ENCODE data around the gene IGSF8. TPM values are rescaled to one million over a fixed set of nuclear protein-coding genes. Genes with fewer than 3 reads are reported as not detected.

Gene IGSF8
- total RNA-seq, 6 experiments from 2014 or later: 27.5 to 45.7 (median 29.4) TPM

DNA sequence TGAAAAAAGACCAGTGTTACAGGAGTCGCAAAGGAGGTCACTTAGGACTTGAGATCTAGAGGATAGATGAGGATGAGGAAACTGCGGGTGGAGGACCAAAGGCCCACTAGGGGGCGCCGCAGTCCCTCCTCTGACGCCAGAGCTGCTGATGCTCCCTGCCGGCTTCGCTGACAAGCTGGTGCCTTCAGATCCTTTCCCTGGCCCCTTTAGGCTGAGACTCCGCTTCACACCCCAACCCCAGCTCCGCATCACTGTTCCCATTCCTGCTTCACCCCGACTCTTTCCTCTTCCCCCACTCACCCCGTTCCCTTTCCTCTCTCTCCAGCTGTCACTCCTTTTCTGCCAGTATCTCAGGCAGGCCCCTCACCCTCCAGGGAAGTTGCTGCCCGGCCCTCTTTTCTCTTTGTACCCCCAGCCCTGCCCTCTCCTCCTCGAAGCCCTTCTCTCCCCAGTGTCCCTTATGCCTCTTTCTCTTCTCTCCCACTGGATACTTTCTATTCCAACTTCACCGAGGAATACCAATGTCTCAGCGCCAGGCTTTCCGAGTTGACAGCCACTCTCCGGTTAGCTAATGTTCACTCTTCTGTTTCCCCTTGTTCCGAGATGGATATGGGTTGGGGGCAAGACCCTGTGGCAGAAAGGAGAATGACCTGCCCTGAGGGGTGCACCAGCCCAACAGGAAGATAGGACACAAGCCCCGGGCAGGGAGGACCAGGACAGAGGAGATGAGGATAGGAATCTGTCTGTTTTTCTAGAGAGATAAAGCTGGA, 12.5 kb downstream of the IGSF8 start:
- WGBS (ENCODE audit: insufficient coverage, low coverage, low lambda C conversion rate, missing lambda C conversion rate): 54% methylated on average over 15 of the region's 19 CpGs
- peak; percentile 80 to 91 (median 88) for ATAC-seq
- Histone ChIP-seq H3K4me3 (no peak overlapping the region), H3K9me3 (no peaks in the 10 kb centered on the region), H3K27me3 (no peaks in the 10 kb centered on the region), H3K4me1 (peaks cover 0 to 3% (median 0%) of the 10 kb centered on the region in 4 donors), H3K36me3 (no peaks in the 10 kb centered on the region), H3K27ac (no peak overlapping the region)
- intact Hi-C loops (cut with DNase I): no loop called here
- TF ChIP-seq, protein P1, sequence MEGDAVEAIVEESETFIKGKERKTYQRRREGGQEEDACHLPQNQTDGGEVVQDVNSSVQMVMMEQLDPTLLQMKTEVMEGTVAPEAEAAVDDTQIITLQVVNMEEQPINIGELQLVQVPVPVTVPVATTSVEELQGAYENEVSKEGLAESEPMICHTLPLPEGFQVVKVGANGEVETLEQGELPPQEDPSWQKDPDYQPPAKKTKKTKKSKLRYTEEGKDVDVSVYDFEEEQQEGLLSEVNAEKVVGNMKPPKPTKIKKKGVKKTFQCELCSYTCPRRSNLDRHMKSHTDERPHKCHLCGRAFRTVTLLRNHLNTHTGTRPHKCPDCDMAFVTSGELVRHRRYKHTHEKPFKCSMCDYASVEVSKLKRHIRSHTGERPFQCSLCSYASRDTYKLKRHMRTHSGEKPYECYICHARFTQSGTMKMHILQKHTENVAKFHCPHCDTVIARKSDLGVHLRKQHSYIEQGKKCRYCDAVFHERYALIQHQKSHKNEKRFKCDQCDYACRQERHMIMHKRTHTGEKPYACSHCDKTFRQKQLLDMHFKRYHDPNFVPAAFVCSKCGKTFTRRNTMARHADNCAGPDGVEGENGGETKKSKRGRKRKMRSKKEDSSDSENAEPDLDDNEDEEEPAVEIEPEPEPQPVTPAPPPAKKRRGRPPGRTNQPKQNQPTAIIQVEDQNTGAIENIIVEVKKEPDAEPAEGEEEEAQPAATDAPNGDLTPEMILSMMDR (IDR thresholded peaks at IDR 0.05): peak; percentile 70 to 94 (median 92)
- no peak for TF ChIP-seq POLR2A (IDR thresholded peaks at IDR 0.05)
- peak; percentile 79 to 85 (median 82) for DNase-seq

DNA sequence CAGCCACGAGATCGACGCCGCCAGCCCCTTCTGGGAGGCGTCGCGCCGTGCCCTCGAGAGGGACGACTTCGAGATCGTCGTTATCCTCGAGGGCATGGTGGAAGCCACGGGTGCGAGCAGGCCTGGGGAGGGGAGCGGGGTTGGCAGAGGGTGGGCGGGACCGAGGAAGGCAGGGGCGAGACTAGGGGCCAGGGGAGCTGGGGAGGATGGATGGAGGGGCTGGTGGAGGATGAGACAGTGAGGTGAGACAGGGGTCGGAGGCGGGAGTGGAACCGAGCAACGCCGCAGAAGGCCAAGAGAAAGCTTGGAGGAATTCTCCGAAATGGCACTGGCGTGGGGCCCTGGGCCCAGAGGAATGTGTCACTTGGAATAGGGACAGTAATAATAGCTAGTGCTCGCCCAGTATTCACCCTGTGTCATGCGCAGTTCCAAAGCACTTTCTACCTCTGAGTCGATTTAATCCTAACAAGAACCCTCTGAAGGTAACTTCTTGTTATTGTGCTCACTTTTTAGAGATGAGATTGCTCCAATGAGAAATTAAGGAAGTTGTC, 13.6 kb downstream of the IGSF8 start:
- no peak overlapping the region for H3K27ac ChIP-seq
- no peaks in the 10 kb centered on the region for H3K36me3 ChIP-seq
- no peak for ATAC-seq
- intact Hi-C loops (cut with DNase I): loop anchor here in 1 of 2 donors (5.0 kb wide), 1 partner anchor 43 kb away; no protein-coding TSS in a partner anchor
- peak in 1 of 3 donors; percentile 54 for DNase-seq
- H3K9me3 ChIP-seq: no peaks in the 10 kb centered on the region
- H3K4me1 ChIP-seq: peaks cover 0 to 3% (median 0%) of the 10 kb centered on the region in 4 donors
- TF ChIP-seq, protein P1 (IDR thresholded peaks at IDR 0.05): no peak
- TF ChIP-seq POLR2A (IDR thresholded peaks at IDR 0.05): no peak
- no peak overlapping the region for H3K4me3 ChIP-seq
- WGBS (ENCODE audit: insufficient coverage, low coverage, low lambda C conversion rate, missing lambda C conversion rate): 86% methylated on average over 19 of the region's 30 CpGs
- no peaks in the 10 kb centered on the region for H3K27me3 ChIP-seq

DNA sequence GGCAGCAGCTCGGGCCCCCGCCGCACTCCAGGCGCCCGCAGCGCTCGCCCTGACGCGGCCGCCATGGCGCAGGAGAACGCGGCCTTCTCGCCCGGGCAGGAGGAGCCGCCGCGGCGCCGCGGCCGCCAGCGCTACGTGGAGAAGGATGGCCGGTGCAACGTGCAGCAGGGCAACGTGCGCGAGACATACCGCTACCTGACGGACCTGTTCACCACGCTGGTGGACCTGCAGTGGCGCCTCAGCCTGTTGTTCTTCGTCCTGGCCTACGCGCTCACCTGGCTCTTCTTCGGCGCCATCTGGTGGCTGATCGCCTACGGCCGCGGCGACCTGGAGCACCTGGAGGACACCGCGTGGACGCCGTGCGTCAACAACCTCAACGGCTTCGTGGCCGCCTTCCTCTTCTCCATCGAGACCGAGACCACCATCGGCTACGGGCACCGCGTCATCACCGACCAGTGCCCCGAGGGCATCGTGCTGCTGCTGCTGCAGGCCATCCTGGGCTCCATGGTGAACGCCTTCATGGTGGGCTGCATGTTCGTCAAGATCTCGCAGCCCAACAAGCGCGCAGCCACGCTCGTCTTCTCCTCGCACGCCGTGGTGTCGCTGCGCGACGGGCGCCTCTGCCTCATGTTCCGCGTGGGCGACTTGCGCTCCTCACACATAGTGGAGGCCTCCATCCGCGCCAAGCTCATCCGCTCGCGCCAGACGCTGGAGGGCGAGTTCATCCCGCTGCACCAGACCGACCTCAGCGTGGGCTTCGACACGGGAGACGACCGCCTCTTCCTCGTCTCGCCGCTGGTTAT, 14.2 kb downstream of the IGSF8 start:
- H3K27ac ChIP-seq: no peak overlapping the region
- TF ChIP-seq, protein P1 (IDR thresholded peaks at IDR 0.05): peak; percentile 62 to 81 (median 80)
- no peak for TF ChIP-seq POLR2A (IDR thresholded peaks at IDR 0.05)
- no peaks in the 10 kb centered on the region for H3K27me3 ChIP-seq
- H3K36me3 ChIP-seq: no peaks in the 10 kb centered on the region
- 31% methylated on average over 17 of the region's 96 CpGs for WGBS (ENCODE audit: insufficient coverage, low coverage, low lambda C conversion rate, missing lambda C conversion rate)
- peaks cover 0 to 3% (median 0%) of the 10 kb centered on the region in 4 donors for H3K4me1 ChIP-seq
- intact Hi-C loops (cut with DNase I): loop anchor here in 1 of 2 donors (5.0 kb wide), 1 partner anchor 42 kb away; no protein-coding TSS in a partner anchor
- ATAC-seq (peak; percentile 86 to 90 (median 88)), DNase-seq (peak; percentile 78 to 86 (median 79))
- no peaks in the 10 kb centered on the region for H3K9me3 ChIP-seq
- H3K4me3 ChIP-seq: peak overlapping the region in 2 of 3 donors; percentile 23 to 42

DNA sequence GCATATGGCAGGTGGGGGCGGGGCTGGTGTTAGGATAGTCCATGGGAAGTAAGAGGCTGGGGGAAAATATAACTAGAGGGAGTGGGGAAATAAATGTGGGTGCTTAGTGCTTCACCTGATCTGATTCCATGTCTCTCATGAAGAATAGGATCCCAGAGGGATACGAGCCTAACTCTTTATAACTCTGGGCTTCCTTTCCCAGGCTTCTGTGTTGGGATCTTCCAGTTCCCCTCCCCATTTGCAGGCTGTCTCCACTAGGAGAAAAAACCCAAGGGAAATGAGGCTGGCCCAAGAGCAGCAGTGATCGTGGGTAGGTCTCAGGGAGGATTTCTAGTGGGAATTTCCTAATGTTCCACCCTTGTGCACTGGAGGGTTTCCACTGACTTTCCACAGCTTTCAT, 15.5 kb downstream of the IGSF8 start:
- DNase-seq: no peak
- no peaks in the 10 kb centered on the region for H3K9me3 ChIP-seq
- no peaks in the 10 kb centered on the region for H3K36me3 ChIP-seq
- no peak overlapping the region for H3K27ac ChIP-seq
- H3K4me3 ChIP-seq: no peak overlapping the region
- intact Hi-C loops (cut with DNase I): loop anchor here in 1 of 2 donors (5.0 kb wide), 1 partner anchor 41 kb away; no protein-coding TSS in a partner anchor
- no peak for ATAC-seq
- peaks cover 0 to 3% (median 0%) of the 10 kb centered on the region in 4 donors for H3K4me1 ChIP-seq
- WGBS (ENCODE audit: insufficient coverage, low coverage, low lambda C conversion rate, missing lambda C conversion rate): 52% methylated on average over 2 of the region's 3 CpGs
- H3K27me3 ChIP-seq: no peaks in the 10 kb centered on the region
- TF ChIP-seq, protein P1 (IDR thresholded peaks at IDR 0.05): no peak
- TF ChIP-seq POLR2A (IDR thresholded peaks at IDR 0.05): no peak
